Endothelial cell of hepatic sinusoid (primary cell): ENCODE results near the gene HSD3B7.

Source experiments
- in situ Hi-C: cut with HindIII; loops from 2 replicates; pipeline ENCODE4 v1.10.0; 2017; ENCODE audit warnings: low sequenced_read_pairs

The HSD3B7 gene

GRCh38 chr16:30980959-30981358, 4.0 kb upstream of the HSD3B7 start:
- in situ Hi-C loops, result no loop called here

- in situ Hi-C loops, result no loop called here
Observed at GRCh38 chr16:30982548-30983288, 2.3 kb upstream of the HSD3B7 start.

GRCh38 chr16:30983289-30983889, 1.6 kb upstream of the HSD3B7 start:
- in situ Hi-C loops, result no loop called here

GRCh38 chr16:30983898-30984610, 953 bp upstream of the HSD3B7 start:
- in situ Hi-C loops, result no loop called here

- in situ Hi-C loops, result no loop called here
Observed at GRCh38 chr16:30985401-30986128, 558 bp downstream of the HSD3B7 start.

- in situ Hi-C loops, result no loop called here
Observed at GRCh38 chr16:30986129-30986991, 1.4 kb downstream of the HSD3B7 start.

GRCh38 chr16:30987581-30988190, 2.7 kb downstream of the HSD3B7 start:
- in situ Hi-C loops, result no loop called here

GRCh38 chr16:30989469-30990047, 4.6 kb downstream of the HSD3B7 start:
- in situ Hi-C loops, result no loop called here

GRCh38 chr16:30990105-30990504, 5.1 kb downstream of the HSD3B7 start:
- in situ Hi-C loops, result no loop called here

- in situ Hi-C loops, result no loop called here
Observed at GRCh38 chr16:30991052-30991451, 6.0 kb downstream of the HSD3B7 start.

GRCh38 chr16:30992276-30992780, 7.3 kb downstream of the HSD3B7 start:
- in situ Hi-C loops, result no loop called here

- in situ Hi-C loops, result no loop called here
Observed at GRCh38 chr16:30992931-30993816, 8.2 kb downstream of the HSD3B7 start.

- in situ Hi-C loops, result no loop called here
Observed at GRCh38 chr16:30995927-30996323, 10.9 kb downstream of the HSD3B7 start.

GRCh38 chr16:30996324-30996984, 11.4 kb downstream of the HSD3B7 start:
- in situ Hi-C loops, result no loop called here

GRCh38 chr16:30996985-30997724, 12.1 kb downstream of the HSD3B7 start:
- in situ Hi-C loops, result no loop called here

- in situ Hi-C loops, result no loop called here
Observed at GRCh38 chr16:30997725-30998711, 13.0 kb downstream of the HSD3B7 start.
